ENCODE measurements around the gene TRIO. TPM values are rescaled to one million over a fixed set of nuclear protein-coding genes. Genes with fewer than 3 reads are reported as not detected.

Gene TRIO
- total RNA-seq, 1 experiment from 2014 or later: 68.4 TPM

DNA sequence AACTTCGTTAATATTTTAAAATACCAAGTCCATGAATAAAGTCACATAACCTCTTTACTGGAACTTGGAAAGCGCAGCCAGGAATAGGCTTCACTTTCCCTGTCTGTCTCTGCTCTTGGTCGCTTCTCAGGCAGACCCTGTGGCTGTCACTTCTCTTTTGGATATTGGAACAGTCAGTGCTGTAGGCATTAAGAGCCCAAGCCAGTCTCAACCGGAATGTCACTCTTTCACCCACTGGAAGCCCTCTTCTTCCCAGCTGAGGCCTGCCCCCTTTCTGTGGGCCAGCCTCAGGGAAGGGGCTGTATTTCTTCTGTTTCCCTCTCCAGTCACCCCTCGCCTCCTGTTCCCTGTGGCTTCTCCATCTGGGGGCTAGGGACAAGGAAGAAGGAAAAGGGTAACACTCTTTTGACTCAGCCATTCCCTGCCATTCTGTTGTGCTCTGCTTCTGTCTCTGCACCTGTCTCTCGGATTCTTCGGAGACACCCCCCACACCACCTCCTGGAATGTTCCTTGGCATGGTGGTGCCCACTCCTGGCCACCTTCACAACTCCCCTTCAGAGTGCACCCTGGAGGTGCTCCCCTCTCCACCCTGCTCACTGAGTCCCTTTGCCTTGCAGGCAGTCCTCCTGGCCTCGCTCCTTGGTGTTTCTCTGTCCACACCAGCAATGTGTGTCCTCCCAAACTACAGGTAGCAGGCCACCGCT is 103.4 kb downstream of the TRIO start:
- Histone ChIP-seq H3K9ac (ENCODE audit: low read length) (no peak overlapping the region), H4K20me1 (ENCODE audit: insufficient read depth) (no peaks in the 10 kb centered on the region), H3K9me3 (ENCODE audit: control insufficient read depth in 1 of 2, insufficient read depth in 1 of 2, low read depth in 1 of 2, low read length in 2 of 2) (no peaks in the 10 kb centered on the region), H3K27me3 (ENCODE audit: insufficient read depth, low read length) (no peaks in the 10 kb centered on the region), H2AFZ (ENCODE audit: low read depth, low read length, poor library complexity, severe bottlenecking) (no peak overlapping the region), H3K36me3 (ENCODE audit: control insufficient read depth in 1 of 2, insufficient read depth in 2 of 2, low read length in 2 of 2) (no peaks in the 10 kb centered on the region), H3K4me3 (replicated peaks in 1 of 2; ENCODE audit: low read depth in 1 of 2, low read length in 2 of 2) (no peak overlapping the region), H3K9me2 (ENCODE audit: insufficient read depth) (no peaks in the 10 kb centered on the region), H3K27ac (ENCODE audit: low read depth, low read length) (no peak overlapping the region), H3K79me2 (ENCODE audit: insufficient read depth, low read length) (peaks cover 97% of the 10 kb centered on the region), H3K4me2 (ENCODE audit: low read length) (no peak overlapping the region), H3K4me1 (ENCODE audit: control insufficient read depth in 1 of 2, insufficient read depth in 2 of 2, low read length in 2 of 2) (no peaks in the 10 kb centered on the region; a peak in 1 of 4 replicates)
- intact Hi-C loops (cut with micrococcal nuclease): no loop called here
- RAD21 ChIA-PET (ENCODE audit: low non-redundant PET in 1 of 2, low total read pairs in 2 of 2, uncharacterized antibody in 2 of 2, unreplicated experiment in 2 of 2): no interaction called here
- DNase-seq (ENCODE audit: low read depth, low spot score) (no peak), ATAC-seq (no peak)
- TF ChIP-seq, protein P1, sequence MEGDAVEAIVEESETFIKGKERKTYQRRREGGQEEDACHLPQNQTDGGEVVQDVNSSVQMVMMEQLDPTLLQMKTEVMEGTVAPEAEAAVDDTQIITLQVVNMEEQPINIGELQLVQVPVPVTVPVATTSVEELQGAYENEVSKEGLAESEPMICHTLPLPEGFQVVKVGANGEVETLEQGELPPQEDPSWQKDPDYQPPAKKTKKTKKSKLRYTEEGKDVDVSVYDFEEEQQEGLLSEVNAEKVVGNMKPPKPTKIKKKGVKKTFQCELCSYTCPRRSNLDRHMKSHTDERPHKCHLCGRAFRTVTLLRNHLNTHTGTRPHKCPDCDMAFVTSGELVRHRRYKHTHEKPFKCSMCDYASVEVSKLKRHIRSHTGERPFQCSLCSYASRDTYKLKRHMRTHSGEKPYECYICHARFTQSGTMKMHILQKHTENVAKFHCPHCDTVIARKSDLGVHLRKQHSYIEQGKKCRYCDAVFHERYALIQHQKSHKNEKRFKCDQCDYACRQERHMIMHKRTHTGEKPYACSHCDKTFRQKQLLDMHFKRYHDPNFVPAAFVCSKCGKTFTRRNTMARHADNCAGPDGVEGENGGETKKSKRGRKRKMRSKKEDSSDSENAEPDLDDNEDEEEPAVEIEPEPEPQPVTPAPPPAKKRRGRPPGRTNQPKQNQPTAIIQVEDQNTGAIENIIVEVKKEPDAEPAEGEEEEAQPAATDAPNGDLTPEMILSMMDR (IDR thresholded peaks at IDR 0.05 in 2 of 3, conservative IDR thresholded peaks at IDR 0.05 in 1 of 3; ENCODE audit: borderline replicate concordance in 1 of 3, insufficient read depth in 1 of 3, low read depth in 2 of 3, low read length in 2 of 3): no peak
- TF ChIP-seq JUND (IDR thresholded peaks at IDR 0.05): no peak
- no peak for TF ChIP-seq ZNF274 (IDR thresholded peaks at IDR 0.05; ENCODE audit: low read depth, low read length)
- TF ChIP-seq, protein P2, sequence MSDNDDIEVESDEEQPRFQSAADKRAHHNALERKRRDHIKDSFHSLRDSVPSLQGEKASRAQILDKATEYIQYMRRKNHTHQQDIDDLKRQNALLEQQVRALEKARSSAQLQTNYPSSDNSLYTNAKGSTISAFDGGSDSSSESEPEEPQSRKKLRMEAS (IDR thresholded peaks at IDR 0.05): no peak
- no peak for TF ChIP-seq EGR1 (IDR thresholded peaks at IDR 0.05; ENCODE audit: low read depth)
- TF ChIP-seq, protein P3, sequence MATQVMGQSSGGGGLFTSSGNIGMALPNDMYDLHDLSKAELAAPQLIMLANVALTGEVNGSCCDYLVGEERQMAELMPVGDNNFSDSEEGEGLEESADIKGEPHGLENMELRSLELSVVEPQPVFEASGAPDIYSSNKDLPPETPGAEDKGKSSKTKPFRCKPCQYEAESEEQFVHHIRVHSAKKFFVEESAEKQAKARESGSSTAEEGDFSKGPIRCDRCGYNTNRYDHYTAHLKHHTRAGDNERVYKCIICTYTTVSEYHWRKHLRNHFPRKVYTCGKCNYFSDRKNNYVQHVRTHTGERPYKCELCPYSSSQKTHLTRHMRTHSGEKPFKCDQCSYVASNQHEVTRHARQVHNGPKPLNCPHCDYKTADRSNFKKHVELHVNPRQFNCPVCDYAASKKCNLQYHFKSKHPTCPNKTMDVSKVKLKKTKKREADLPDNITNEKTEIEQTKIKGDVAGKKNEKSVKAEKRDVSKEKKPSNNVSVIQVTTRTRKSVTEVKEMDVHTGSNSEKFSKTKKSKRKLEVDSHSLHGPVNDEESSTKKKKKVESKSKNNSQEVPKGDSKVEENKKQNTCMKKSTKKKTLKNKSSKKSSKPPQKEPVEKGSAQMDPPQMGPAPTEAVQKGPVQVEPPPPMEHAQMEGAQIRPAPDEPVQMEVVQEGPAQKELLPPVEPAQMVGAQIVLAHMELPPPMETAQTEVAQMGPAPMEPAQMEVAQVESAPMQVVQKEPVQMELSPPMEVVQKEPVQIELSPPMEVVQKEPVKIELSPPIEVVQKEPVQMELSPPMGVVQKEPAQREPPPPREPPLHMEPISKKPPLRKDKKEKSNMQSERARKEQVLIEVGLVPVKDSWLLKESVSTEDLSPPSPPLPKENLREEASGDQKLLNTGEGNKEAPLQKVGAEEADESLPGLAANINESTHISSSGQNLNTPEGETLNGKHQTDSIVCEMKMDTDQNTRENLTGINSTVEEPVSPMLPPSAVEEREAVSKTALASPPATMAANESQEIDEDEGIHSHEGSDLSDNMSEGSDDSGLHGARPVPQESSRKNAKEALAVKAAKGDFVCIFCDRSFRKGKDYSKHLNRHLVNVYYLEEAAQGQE (IDR thresholded peaks at IDR 0.05; ENCODE audit: low read depth): no peak
- POLR2A ChIA-PET: no interaction called here
- CTCF ChIA-PET: no interaction called here
- no TSS peak for BruUV-seq (replicated peaks)

Data from HCT116 (cell line).